Osteoblast (primary cell): ENCODE data around the gene RHOF. TPM values are rescaled to one million over a fixed set of nuclear protein-coding genes. Genes with fewer than 3 reads are reported as not detected.

Experiments used
- DNase-seq: peaks from one replicate; pipeline ENCODE4 v3.0.0; 2011; ENCODE audit warnings: low spot score, mixed read lengths; ENCODE audit not compliant: insufficient read length; ENCODE audit errors: missing footprints
- H2AFZ ChIP-seq: 2 replicates; pipeline ENCODE4 v1.6.0; 2011; ENCODE audit warnings: mild to moderate bottlenecking, low read length
- H3K27ac ChIP-seq: 2 replicates; pipeline ENCODE4 v1.5.1; 2011; ENCODE audit warnings: mild to moderate bottlenecking, low read depth, low read length, moderate library complexity
- H3K27me3 ChIP-seq: 2 replicates; pipeline ENCODE4 v1.6.0; 2012; ENCODE audit warnings: mild to moderate bottlenecking, control low read depth, inconsistent platforms, low read length, moderate library complexity; ENCODE audit not compliant: insufficient read depth
- H3K36me3 ChIP-seq: 2 replicates; pipeline ENCODE4 v1.5.1; 2011; ENCODE audit warnings: mild to moderate bottlenecking, low read length, control low read depth, moderate library complexity; ENCODE audit not compliant: insufficient read depth
- H3K4me1 ChIP-seq: 2 replicates; pipeline ENCODE4 v1.5.1; 2011; ENCODE audit warnings: mild to moderate bottlenecking, low read length, control low read depth, moderate library complexity; ENCODE audit not compliant: insufficient read depth
- H3K4me2 ChIP-seq: 2 replicates; pipeline ENCODE4 v1.6.0; 2011; ENCODE audit warnings: mild to moderate bottlenecking, low read length; ENCODE audit not compliant: insufficient read depth
- H3K4me3 ChIP-seq: fragments of 200-600 bp; sonication (generic); 3 replicates; pipeline ENCODE4 v1.5.1; 2012; ENCODE audit warnings: mild to moderate bottlenecking, low read length, inconsistent platforms; ENCODE audit not compliant: insufficient read depth
- H3K79me2 ChIP-seq: 2 replicates; pipeline ENCODE4 v1.6.0; 2012; ENCODE audit warnings: mild to moderate bottlenecking, low read length, control low read depth, inconsistent platforms; ENCODE audit not compliant: insufficient read depth
- H3K9me3 ChIP-seq: 2 replicates; pipeline ENCODE4 v1.5.1; 2011; ENCODE audit warnings: low read depth, low read length, control low read depth
- H4K20me1 ChIP-seq: 2 replicates; pipeline ENCODE4 v1.6.0; 2012; ENCODE audit warnings: mild to moderate bottlenecking, low read length, control low read depth; ENCODE audit not compliant: insufficient read depth
- total RNA-seq: library from RNA; depleted of rRNA; stranded (reverse); fragments of >200 nt; gene quantifications from 2 replicates; pipeline ENCODE4 v1.2.3, GENCODE V29; 2012
- TF ChIP-seq, protein P1 (sequence below): IDR thresholded peaks from 2 replicates; pipeline ENCODE4 v1.5.1; 2011; ENCODE audit warnings: mild to moderate bottlenecking, low read depth, low read length, moderate library complexity; ENCODE audit errors: extremely low read depth

The RHOF gene
- total RNA-seq, 1 donor: 8.3 TPM

DNA sequence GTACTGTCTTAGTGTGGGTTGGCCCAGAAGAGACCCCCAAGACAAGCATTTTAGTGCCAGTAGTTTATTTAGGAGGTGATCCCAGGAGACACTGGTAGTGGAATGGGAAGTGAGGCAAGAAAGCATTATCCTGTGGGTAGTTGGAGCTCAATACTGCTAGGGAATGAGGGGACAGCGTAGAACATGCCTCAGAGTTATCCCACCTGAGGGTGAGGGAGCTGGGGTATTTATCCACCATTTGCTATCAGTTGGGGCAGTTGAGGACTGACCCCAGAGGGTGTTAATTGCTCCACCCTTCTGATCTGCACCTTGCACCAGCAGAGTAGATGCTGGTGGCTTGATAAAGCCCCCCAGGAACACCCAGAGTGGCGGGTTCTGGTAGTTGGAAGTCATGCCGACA is 37.9 kb downstream of the RHOF start:
- Histone ChIP-seq H3K4me2 (no peak overlapping the region), H3K27ac (no peak overlapping the region), H3K27me3 (no peaks in the 10 kb centered on the region), H3K9me3 (no peaks in the 10 kb centered on the region), H3K4me3 (no peak overlapping the region), H4K20me1 (no peaks in the 10 kb centered on the region), H3K36me3 (no peaks in the 10 kb centered on the region), H3K79me2 (no peaks in the 10 kb centered on the region), H2AFZ (no peak overlapping the region), H3K4me1 (no peaks in the 10 kb centered on the region)
- no peak for DNase-seq
- TF ChIP-seq, protein P1, sequence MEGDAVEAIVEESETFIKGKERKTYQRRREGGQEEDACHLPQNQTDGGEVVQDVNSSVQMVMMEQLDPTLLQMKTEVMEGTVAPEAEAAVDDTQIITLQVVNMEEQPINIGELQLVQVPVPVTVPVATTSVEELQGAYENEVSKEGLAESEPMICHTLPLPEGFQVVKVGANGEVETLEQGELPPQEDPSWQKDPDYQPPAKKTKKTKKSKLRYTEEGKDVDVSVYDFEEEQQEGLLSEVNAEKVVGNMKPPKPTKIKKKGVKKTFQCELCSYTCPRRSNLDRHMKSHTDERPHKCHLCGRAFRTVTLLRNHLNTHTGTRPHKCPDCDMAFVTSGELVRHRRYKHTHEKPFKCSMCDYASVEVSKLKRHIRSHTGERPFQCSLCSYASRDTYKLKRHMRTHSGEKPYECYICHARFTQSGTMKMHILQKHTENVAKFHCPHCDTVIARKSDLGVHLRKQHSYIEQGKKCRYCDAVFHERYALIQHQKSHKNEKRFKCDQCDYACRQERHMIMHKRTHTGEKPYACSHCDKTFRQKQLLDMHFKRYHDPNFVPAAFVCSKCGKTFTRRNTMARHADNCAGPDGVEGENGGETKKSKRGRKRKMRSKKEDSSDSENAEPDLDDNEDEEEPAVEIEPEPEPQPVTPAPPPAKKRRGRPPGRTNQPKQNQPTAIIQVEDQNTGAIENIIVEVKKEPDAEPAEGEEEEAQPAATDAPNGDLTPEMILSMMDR: no peak

DNA sequence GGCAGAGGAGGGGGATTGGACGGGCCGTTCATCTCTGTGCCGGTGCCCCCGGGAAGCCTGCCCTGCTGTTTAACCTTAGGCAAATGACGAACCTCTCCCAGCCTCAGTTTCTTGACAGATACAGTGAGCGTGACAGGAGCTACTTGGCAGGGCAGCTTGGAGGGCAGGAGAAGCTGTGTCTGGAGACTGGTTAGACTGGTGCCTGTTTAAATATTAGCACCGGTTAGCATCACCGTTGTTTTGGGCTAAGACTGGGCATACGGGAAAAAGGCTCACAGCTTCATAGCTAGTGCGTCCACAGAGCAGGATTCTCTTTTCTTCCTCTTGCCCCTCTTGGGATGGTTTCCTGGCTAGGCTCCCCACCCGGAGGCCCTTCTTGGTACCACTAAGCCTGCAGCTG is 38.7 kb downstream of the RHOF start:
- no peak overlapping the region for H3K27ac ChIP-seq
- no peak overlapping the region for H3K4me2 ChIP-seq
- DNase-seq: peak; percentile 32
- H3K9me3 ChIP-seq: no peaks in the 10 kb centered on the region
- TF ChIP-seq, protein P1: no peak
- H4K20me1 ChIP-seq: no peaks in the 10 kb centered on the region
- H3K4me1 ChIP-seq: no peaks in the 10 kb centered on the region
- H3K27me3 ChIP-seq: no peaks in the 10 kb centered on the region
- H3K36me3 ChIP-seq: no peaks in the 10 kb centered on the region
- no peak overlapping the region for H2AFZ ChIP-seq
- no peaks in the 10 kb centered on the region for H3K79me2 ChIP-seq
- no peak overlapping the region for H3K4me3 ChIP-seq

DNA sequence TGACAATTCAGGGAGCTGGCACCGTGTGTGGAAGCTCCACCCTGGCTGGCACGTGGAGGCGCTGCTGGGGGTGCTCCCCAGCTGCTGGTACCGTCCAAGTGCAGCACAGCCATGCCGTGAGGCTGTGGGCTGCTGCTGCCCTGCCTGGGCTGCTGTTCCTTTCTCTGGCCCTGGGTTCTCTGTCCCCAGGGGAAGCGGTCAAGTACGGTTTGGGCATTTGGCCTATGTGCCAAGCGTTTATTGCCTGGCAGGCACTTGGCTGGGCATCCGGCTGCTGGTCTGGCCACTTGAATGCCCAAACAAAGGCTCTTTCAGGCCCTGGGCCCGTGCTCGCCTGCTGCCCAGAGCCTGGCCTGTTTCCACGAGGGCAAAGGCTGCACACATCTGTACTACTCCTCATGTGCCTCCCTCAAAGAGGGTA is 39.6 kb downstream of the RHOF start:
- H4K20me1 ChIP-seq: no peaks in the 10 kb centered on the region
- TF ChIP-seq, protein P1: no peak

DNA sequence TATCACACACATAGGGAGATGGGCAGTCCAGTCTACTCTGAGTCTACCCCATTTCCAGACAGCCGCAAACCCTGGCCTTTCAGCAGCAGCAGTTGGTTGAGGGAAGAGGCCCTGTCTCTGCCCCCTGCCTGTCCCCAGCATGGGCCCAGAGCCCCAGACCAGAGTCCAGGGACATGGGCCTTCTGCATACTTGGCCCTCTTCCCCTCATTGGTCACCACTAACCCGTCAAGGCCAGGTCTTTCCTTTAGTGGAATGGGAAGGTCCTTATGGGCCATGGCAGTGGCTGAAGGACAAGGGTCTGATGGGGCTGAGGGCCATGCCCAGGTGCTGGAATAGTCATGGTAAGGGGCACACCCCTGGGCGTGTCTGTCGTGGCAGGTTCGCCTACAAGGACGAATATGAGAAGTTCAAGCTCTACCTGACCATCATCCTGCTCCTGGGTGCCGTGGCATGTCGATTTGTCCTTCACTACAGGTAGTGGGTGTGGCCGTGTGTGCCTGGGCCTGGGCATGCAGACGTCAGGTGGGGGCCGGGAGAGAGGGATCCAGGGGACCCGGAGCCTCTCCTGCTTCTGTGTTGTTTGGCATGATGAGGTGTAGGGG is 41.6 kb downstream of the RHOF start:
- no peaks in the 10 kb centered on the region for H3K79me2 ChIP-seq
- TF ChIP-seq, protein P1: no peak

More for the DNA sequence above, 39.6 kb downstream of the RHOF start:
- no peak overlapping the region for H3K4me2 ChIP-seq
- DNase-seq: no peak
- no peak overlapping the region for H2AFZ ChIP-seq
- no peaks in the 10 kb centered on the region for H3K9me3 ChIP-seq
- H3K27ac ChIP-seq: no peak overlapping the region
- H3K79me2 ChIP-seq: no peaks in the 10 kb centered on the region
- no peaks in the 10 kb centered on the region for H3K4me1 ChIP-seq
- no peaks in the 10 kb centered on the region for H3K27me3 ChIP-seq
- H3K4me3 ChIP-seq: no peak overlapping the region
- H3K36me3 ChIP-seq: no peaks in the 10 kb centered on the region

More for the DNA sequence above, 41.6 kb downstream of the RHOF start:
- Histone ChIP-seq H4K20me1 (no peaks in the 10 kb centered on the region), H3K27me3 (no peaks in the 10 kb centered on the region), H3K36me3 (no peaks in the 10 kb centered on the region), H3K4me1 (peaks cover 4% of the 10 kb centered on the region), H3K4me2 (no peak overlapping the region), H3K4me3 (no peak overlapping the region), H2AFZ (no peak overlapping the region), H3K9me3 (no peaks in the 10 kb centered on the region), H3K27ac (no peak overlapping the region)
- no peak for DNase-seq
